IMR-90 (cell line): ENCODE data around the gene EPSTI1. TPM values are rescaled to one million over a fixed set of nuclear protein-coding genes. Genes with fewer than 3 reads are reported as not detected.

ENCODE experiments used
- ATAC-seq: fragments of 200-7000 bp; cut with Tn5 transposase; 2 replicates; pipeline ENCODE4 v1.9.1; 2020; ENCODE audit warnings: low read depth, mild to moderate bottlenecking, moderate library complexity
- BruUV-seq: library from RNA; stranded (reverse); fragments of 400-500 nt; replicated peaks from 2 replicates; lab custom pipeline; 2021; lab: Mats Ljungman, UMichigan
- CTCF ChIA-PET: fragments of 300-600 bp; formaldehyde crosslinking; extraction: SDS; loops from one replicate; lab custom pipeline; 2021; ENCODE audit warnings: antibody characterized with exemption; lab: Yijun Ruan, JAX
- POLR2A ChIA-PET: fragments of 300-600 bp; sonication (Branson Sonifier 250); formaldehyde crosslinking; loops from one replicate; lab custom pipeline; 2022; ENCODE audit warnings: antibody characterized with exemption; ENCODE audit not compliant: unreplicated experiment; lab: Charles Lee
- DNase-seq: peaks from one replicate; pipeline ENCODE4 v3.0.0; 2013
- H2AFZ ChIP-seq: replicated peaks from 2 replicates; pipeline ENCODE3; 2013; ENCODE audit warnings: low read length, mild to moderate bottlenecking; ENCODE audit not compliant: poor library complexity
- H2AK5ac ChIP-seq: 2 replicates; pipeline ENCODE4 v1.6.1; 2013; ENCODE audit warnings: low read depth, low read length, inconsistent platforms
- H2AK9ac ChIP-seq: replicated peaks from 2 replicates; pipeline ENCODE3; 2013; ENCODE audit warnings: mild to moderate bottlenecking, low read depth, low read length, moderate library complexity; ENCODE audit not compliant: poor library complexity
- H2BK120ac ChIP-seq: 2 replicates; pipeline ENCODE4 v1.6.1; 2013; ENCODE audit warnings: low read depth, low read length, inconsistent platforms
- H2BK15ac ChIP-seq: 3 replicates; pipeline ENCODE4 v1.6.1; 2013; ENCODE audit warnings: low read depth, low read length, inconsistent platforms
- H2BK20ac ChIP-seq: 2 replicates; pipeline ENCODE4 v1.6.1; 2013; ENCODE audit warnings: low read depth, mild to moderate bottlenecking, inconsistent platforms, low read length, moderate library complexity
- H2BK5ac ChIP-seq: 2 replicates; pipeline ENCODE4 v1.6.1; 2013; ENCODE audit warnings: mild to moderate bottlenecking, low read depth, low read length, inconsistent platforms; ENCODE audit not compliant: poor library complexity, severe bottlenecking
- H3K14ac ChIP-seq: replicated peaks from 2 replicates; pipeline ENCODE4 v1.6.1; 2013; ENCODE audit warnings: low read depth, low read length, inconsistent platforms
- H3K18ac ChIP-seq: 2 replicates; pipeline ENCODE4 v1.6.1; 2013; ENCODE audit warnings: low read depth, low read length, control low read depth
- H3K23ac ChIP-seq: 2 replicates; pipeline ENCODE4 v1.6.1; 2013; ENCODE audit warnings: low read depth, low read length, inconsistent platforms
- H3K27ac ChIP-seq: 2 replicates; pipeline ENCODE4 v1.5.1; 2013; ENCODE audit warnings: mild to moderate bottlenecking, control low read depth, low read length; ENCODE audit not compliant: insufficient read depth
- H3K27me3 ChIP-seq: 2 replicates; pipeline ENCODE4 v1.6.1; 2013; ENCODE audit warnings: low read length; ENCODE audit not compliant: control insufficient read depth, insufficient read depth
- H3K36me3 ChIP-seq: 2 replicates; pipeline ENCODE4 v1.6.1; 2013; ENCODE audit warnings: low read length, mixed read lengths; ENCODE audit not compliant: control insufficient read depth, insufficient read depth
- H3K4ac ChIP-seq: 2 replicates; pipeline ENCODE4 v1.6.1; 2013; ENCODE audit warnings: low read depth, low read length, inconsistent platforms
- H3K4me1 ChIP-seq: 2 replicates; pipeline ENCODE4 v1.6.1; 2013; ENCODE audit warnings: low read length, mixed read lengths; ENCODE audit not compliant: control insufficient read depth, insufficient read depth
- H3K4me2 ChIP-seq: 2 replicates; pipeline ENCODE4 v1.6.1; 2013; ENCODE audit warnings: low read depth, mild to moderate bottlenecking, control low read depth, low read length, moderate library complexity
- H3K4me3 ChIP-seq: 2 replicates; pipeline ENCODE4 v1.5.1; 2013; ENCODE audit warnings: low read depth, mild to moderate bottlenecking, control low read depth, low read length, moderate library complexity; ENCODE audit not compliant: insufficient read depth
- H3K56ac ChIP-seq: 2 replicates; pipeline ENCODE4 v1.6.1; 2013; ENCODE audit warnings: low read length, inconsistent platforms; ENCODE audit not compliant: insufficient read depth; ENCODE audit errors: extremely low read depth
- H3K79me1 ChIP-seq, 2 experiments: 2 replicates each; pipeline ENCODE4 v1.6.1; 2013; ENCODE audit warnings: low read length in 2 of 2, inconsistent platforms in 1 of 2, low read depth in 1 of 2
- H3K9ac ChIP-seq: 2 replicates; pipeline ENCODE4 v1.6.1; 2013; ENCODE audit warnings: low read depth, low read length, control low read depth
- H3K9me1 ChIP-seq: 2 replicates; pipeline ENCODE4 v1.6.1; 2013; ENCODE audit warnings: low read length, inconsistent platforms; ENCODE audit not compliant: insufficient read depth
- H3K9me3 ChIP-seq: 2 replicates; pipeline ENCODE4 v1.6.1; 2013; ENCODE audit warnings: low read length; ENCODE audit not compliant: control insufficient read depth, insufficient read depth
- H4K20me1 ChIP-seq: 2 replicates; pipeline ENCODE4 v1.6.1; 2013; ENCODE audit warnings: low read length, inconsistent platforms; ENCODE audit not compliant: insufficient read depth
- H4K5ac ChIP-seq: 2 replicates; pipeline ENCODE4 v1.6.1; 2013; ENCODE audit warnings: mild to moderate bottlenecking, low read depth, low read length, control low read depth
- H4K8ac ChIP-seq, 2 experiments: 2 replicates each; pipeline ENCODE4 v1.6.1; 2013; ENCODE audit warnings: low read depth in 2 of 2, low read length in 2 of 2, control low read depth in 1 of 2, inconsistent platforms in 1 of 2
- H4K91ac ChIP-seq: 2 replicates; pipeline ENCODE4 v1.6.1; 2013; ENCODE audit warnings: low read depth, low read length, inconsistent platforms; ENCODE audit not compliant: insufficient read depth
- CEBPB ChIP-seq: IDR thresholded peaks from 2 replicates; pipeline ENCODE4 v1.6.1; 2012; ENCODE audit warnings: low read depth, low read length, improper control_type of control experiment
- RFX5 ChIP-seq: IDR thresholded peaks from 2 replicates; pipeline ENCODE4 v1.8.0; 2012; ENCODE audit warnings: low read depth, mild to moderate bottlenecking, low read length, moderate library complexity
- WGBS, 2 experiments: methylation state at CpG; one replicate each; pipeline versions ENCODE4 v1.1.5 to v1.1.7; 2013; ENCODE audit warnings: missing lambda C conversion rate in 2 of 2; ENCODE audit not compliant: insufficient read length in 1 of 2; ENCODE audit errors: extremely low coverage in 2 of 2; 5-methylcytosine and 5-hydroxymethylcytosine counted together
- dilution Hi-C: fragments of 300-500 bp; cut with HindIII; formaldehyde crosslinking; loops from one replicate; pipeline ENCODE4 v1.14.3; 2018; ENCODE audit warnings: low sequenced_read_pairs; ENCODE audit not compliant: unreplicated experiment
- in situ Hi-C: fragments of 300-500 bp; cut with MboI; formaldehyde crosslinking; loops from 3 replicates; pipeline ENCODE4 v1.14.3; 2019; ENCODE audit warnings: low sequenced_read_pairs, inconsistent platforms, mixed read lengths
- intact Hi-C: fragments of 100-400 bp; cut with micrococcal nuclease; formaldehyde crosslinking; loops from 2 replicates; pipeline ENCODE4 v1.10.0; 2022
- polyA plus RNA-seq, 3 experiments: library from polyadenylated mRNA; depleted of rRNA; stranded (reverse); fragments of >200 nt; gene quantifications; 2 replicates each; pipeline ENCODE4 v1.2.3, GENCODE V29; 2012; ENCODE audit warnings: low replicate concordance in 1 of 3
- total RNA-seq: library from RNA; depleted of rRNA; stranded (reverse); fragments of >200 nt; gene quantifications from 2 replicates; pipeline ENCODE4 v1.2.3, GENCODE V29; 2012

EPSTI1 gene
- total and polyA plus RNA-seq, 2 of the 4 experiments (the other 2 are of a cell fraction) = 0.90 to 1.6 TPM

DNA sequence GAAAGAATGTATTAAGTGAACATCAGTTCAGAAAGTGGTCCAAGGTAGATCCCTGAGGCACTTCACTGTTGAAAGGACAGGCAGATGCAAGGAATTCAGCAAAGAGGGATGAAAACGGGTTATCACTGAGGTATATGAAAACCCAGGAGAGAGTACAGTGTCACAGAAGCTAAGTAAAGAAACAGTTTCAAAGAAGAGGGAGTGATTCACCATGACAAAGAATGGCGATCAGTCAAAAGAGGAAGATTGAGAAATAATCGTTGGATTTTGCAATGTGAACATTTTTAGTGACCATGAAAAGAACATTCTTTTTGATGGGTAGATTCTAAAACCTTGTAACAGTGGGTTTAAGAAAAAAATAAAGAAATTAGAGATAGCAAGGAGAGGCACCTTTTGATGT lies 99.3 kb downstream of the EPSTI1 start:
- in situ Hi-C loops (no loop called here), dilution Hi-C loops (no loop called here), intact Hi-C loops (no loop called here)
- DNase-seq (peak; percentile 49), ATAC-seq (no peak)
- H3K14ac ChIP-seq = no peak overlapping the region
- no peak overlapping the region for H2BK20ac ChIP-seq
- H2BK15ac ChIP-seq = no peak overlapping the region
- H4K91ac ChIP-seq = no peak overlapping the region
- no peak overlapping the region for H3K18ac ChIP-seq
- H3K23ac ChIP-seq = no peak overlapping the region
- H2AFZ ChIP-seq = no peak overlapping the region
- H3K9me3 ChIP-seq = no peaks in the 10 kb centered on the region
- peak; percentile 77 for TF ChIP-seq CEBPB
- no peak for TF ChIP-seq RFX5
- no peak overlapping the region for H3K4me2 ChIP-seq
- H3K9ac ChIP-seq = no peak overlapping the region
- WGBS, 2 experiments = 63% methylated on average over 2 of the region's 3 CpGs; no CpG with 5 or more reads in 1 of the 2 experiments
- H3K4ac ChIP-seq = no peak overlapping the region
- H4K8ac ChIP-seq = no peak overlapping the region
- H2BK120ac ChIP-seq = no peak overlapping the region
- CTCF ChIA-PET = no interaction called here
- H2AK5ac ChIP-seq = no peak overlapping the region
- H3K36me3 ChIP-seq = no peaks in the 10 kb centered on the region
- H3K56ac ChIP-seq = no peak overlapping the region
- no peak overlapping the region for H2BK5ac ChIP-seq
- H3K79me1 ChIP-seq = no peaks in the 10 kb centered on the region
- no peak overlapping the region for H3K4me3 ChIP-seq
- POLR2A ChIA-PET = no interaction called here
- no peak overlapping the region for H4K5ac ChIP-seq
- peaks cover 7% of the 10 kb centered on the region for H3K4me1 ChIP-seq
- no TSS peak for BruUV-seq
- no peaks in the 10 kb centered on the region for H4K20me1 ChIP-seq
- H3K27me3 ChIP-seq = no peaks in the 10 kb centered on the region
- no peak overlapping the region for H3K27ac ChIP-seq
- H3K9me1 ChIP-seq = no peaks in the 10 kb centered on the region
- no peak overlapping the region for H2AK9ac ChIP-seq
